Measurements from ENCODE around the gene SFMBT2.
"Not testable (repeated sequence)": the region's sequence is repeated elsewhere in the genome, so short reads cannot be mapped to it uniquely, and the experiment has no call there.

The SFMBT2 gene

DNA sequence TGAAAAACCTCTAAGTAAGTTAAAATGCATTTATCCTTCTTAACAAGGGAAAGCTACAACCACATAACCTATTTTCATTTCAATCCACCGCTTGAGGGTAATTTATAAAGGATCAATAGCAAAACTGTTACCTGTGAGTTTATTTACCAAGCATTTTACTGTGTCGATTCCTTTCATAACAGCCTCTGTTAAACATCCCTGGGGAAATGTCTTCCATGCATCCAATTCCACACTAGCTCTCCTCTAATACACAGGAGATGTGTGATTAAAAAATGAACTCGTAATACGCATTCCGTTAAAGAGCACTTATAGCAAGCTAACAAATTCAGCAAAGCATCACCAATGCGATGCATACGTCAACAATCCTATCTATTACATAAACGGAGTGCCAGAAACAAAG, 185.7 kb downstream of the SFMBT2 start:
- DNase-seq (ENCODE audit: low spot score), result no peak

- no peak for DNase-seq (ENCODE audit: low spot score)
Observed at GRCh38 chr10:7218968-7219367, 191.9 kb downstream of the SFMBT2 start.

- DNase-seq (ENCODE audit: low spot score), result not testable (repeated sequence)
Observed at GRCh38 chr10:7212696-7213095, 198.1 kb downstream of the SFMBT2 start.

DNA sequence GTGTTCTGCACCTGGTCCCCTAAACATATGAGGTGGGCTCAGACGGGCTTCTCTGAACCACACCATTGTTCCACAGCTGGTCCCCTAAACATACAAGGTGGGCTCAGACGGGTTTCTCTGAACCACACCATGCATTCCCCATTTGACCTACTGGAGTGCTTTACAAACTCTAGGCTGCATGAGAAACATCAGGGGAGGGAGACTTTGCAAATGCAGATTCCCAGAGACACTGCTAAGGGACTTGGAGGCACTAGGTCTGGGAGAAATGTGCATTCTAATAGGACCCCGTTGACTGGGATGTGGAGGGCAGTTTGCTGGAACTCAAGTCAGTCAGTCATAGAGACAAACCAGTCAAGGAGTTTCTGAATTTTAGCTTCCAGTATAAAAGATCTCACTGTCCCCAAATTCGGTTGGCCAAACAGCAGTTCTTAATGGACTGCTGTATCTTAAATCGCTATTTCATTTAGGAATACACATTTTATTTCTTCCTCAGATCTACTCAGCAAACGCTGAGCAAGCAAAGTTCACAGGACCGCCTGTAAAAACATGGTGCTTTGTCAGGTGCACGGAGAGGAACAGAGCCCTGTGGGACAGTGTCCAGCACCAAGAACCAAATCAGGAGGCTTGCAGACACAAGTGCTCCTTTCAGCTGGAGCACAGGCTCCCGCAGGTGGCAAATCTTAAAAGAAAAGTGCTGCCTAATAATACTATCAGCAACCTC, 198.8 kb downstream of the SFMBT2 start:
- DNase-seq (ENCODE audit: low spot score), result no peak

DNA sequence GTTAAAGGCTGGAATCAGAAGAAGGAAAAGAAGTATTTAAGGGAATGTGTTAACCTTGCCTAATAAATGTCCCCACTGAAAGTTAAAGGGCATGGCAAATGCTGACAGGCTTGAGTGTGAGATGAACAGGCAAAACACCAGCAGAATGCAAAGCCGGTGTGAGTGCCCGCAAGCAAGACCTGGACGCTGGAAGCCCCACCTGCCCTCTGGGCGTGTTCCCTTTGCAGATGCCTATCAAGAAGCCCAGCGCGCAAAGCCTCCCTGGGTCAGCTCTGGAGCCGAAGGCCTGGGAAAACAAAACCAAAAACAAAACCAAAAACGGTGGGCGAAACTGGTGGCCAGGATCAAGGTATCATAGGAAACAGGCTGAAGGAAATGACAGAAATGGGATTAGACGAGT, 200.3 kb downstream of the SFMBT2 start:
- DNase-seq (ENCODE audit: low spot score), result no peak

DNA sequence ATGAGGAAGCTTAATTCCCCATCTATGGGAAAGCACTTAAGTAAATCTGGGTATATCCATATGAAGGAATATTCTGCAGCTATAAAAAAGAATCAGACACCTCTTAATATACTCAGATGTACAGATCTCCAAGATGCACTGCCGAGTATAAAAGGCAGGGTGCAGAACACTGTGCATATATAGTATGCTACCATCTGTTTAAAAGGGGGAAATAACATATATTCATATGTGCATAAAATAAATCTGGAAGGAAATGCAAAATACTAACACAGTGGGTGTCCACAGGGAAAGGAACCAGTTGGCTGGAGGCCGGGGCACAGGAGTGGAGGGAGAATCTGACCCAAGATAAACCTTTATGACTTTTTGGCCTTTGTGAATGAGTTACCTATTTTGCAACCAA, 201.4 kb downstream of the SFMBT2 start:
- DNase-seq (ENCODE audit: low spot score), result no peak

GRCh38 chr10:7206412-7207100, 204.3 kb downstream of the SFMBT2 start:
- DNase-seq (ENCODE audit: low spot score), result no peak

DNA sequence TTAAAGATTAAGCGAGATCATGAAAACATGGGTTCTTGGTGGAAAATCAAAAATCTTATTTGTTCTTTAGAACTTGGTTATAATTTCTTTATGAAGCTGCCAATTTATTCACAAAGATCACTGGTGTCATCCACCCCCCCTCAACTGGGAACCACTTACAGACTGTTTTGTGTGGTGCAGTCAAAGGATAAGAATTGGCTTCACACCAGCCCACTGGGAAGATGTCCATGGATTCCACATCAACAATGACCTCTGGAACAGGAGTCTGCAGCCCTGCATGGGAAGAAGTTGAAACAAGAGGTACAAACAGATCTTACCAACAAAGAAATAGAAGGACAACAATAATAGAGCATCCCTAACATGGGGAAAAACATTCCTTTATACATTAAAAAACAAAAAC, 205.2 kb downstream of the SFMBT2 start:
- DNase-seq (ENCODE audit: low spot score), result no peak

- DNase-seq (ENCODE audit: low spot score), result no peak
Observed at GRCh38 chr10:7202793-7203355, 208.0 kb downstream of the SFMBT2 start.

- no peak for DNase-seq (ENCODE audit: low spot score)
Observed at GRCh38 chr10:7199152-7199760, 211.6 kb downstream of the SFMBT2 start.

DNA sequence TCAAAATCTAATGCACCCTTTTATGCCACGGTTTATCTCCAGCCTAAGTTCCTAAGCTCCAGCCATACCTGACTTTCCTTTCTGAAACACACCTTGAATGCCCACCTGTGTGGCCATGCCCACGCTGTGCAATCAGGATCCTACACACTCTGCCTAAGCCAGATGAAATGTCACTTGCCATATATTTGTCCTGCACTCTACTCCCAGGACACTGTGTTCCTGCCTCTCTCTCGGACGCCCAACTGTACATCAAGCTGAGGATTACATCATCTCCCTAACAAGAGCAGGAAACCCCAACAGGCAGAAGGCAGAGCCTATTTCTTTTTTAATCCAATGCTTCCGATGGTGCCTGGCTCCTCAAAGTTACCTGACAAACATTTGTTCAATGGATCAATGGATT, 214.6 kb downstream of the SFMBT2 start:
- no peak for DNase-seq (ENCODE audit: low spot score)

DNA sequence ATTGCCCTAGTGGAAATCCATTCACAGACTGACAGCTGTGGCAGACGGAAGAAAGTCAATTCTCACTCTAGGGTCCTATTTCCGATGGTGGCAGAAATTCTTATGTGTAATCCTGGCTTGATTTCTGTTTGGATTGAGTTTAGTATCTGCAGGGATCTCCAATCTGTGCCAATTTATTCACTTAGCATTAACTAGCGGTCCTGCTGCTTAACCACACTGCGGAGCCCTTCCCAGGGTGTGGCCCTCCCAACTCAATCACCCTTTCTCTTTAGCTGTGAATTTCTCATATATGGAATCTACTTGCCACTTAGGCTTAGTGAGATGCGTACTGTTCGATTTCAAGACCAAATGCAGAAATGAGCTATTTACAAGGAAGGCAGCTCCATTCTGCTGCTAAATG, 215.7 kb downstream of the SFMBT2 start:
- DNase-seq (ENCODE audit: low spot score), result no peak

DNA sequence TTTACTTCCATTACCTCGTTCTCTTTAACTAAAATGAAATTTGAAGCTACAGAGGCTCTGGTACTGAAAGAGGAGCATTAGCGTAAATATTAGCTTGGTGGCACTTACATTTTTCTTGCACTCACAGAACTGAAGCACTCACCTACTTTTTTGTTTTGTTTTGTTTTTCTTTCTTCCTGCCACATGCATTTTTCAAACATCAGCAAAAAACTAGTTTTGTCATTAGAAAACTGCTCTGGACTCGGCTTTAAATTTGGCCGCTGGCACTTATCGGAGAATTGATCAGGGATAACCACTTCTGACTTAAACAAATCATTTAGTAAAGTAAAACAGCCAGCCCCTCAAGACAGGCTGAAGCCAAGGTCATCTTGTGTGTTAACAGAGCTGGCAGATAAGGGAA, 216.3 kb downstream of the SFMBT2 start:
- DNase-seq (ENCODE audit: low spot score), result no peak

GRCh38 chr10:7193369-7193768, 217.5 kb downstream of the SFMBT2 start:
- peak; percentile 7 for DNase-seq (ENCODE audit: low spot score)

GRCh38 chr10:7192831-7193361, 217.9 kb downstream of the SFMBT2 start:
- DNase-seq (ENCODE audit: low spot score), result peak; percentile 5

DNA sequence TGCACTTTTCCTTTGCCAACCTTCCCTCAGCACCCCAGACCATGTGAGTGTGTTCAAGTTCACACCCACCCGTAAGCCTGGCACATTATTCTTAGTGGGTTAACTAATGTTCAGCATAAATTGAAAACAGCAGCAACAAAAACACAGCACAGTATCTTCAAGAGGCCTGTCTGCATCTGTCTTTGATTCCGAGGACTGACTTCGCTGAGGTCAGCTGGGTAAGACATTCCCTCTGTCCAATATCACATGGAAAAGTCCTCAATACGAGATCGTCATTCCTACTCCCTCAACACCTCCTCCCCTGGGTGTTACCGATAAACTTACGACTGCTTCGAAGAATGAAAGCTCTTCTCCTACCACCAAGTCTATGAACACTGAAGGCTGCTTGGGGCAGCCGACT, 218.8 kb downstream of the SFMBT2 start:
- DNase-seq (ENCODE audit: low spot score), result no peak

GRCh38 chr10:7190772-7191171, 220.1 kb downstream of the SFMBT2 start:
- DNase-seq (ENCODE audit: low spot score), result not testable (repeated sequence)

GRCh38 chr10:7189909-7190308, 220.9 kb downstream of the SFMBT2 start:
- DNase-seq (ENCODE audit: low spot score), result no peak

- no peak for DNase-seq (ENCODE audit: low spot score)
Observed at GRCh38 chr10:7188456-7189050, 222.3 kb downstream of the SFMBT2 start.

GRCh38 chr10:7186387-7187018, 224.3 kb downstream of the SFMBT2 start:
- DNase-seq (ENCODE audit: low spot score), result peak; percentile 38

GRCh38 chr10:7185367-7185690, 225.5 kb downstream of the SFMBT2 start:
- peak; percentile 39 for DNase-seq (ENCODE audit: low spot score)

All from activated CD4-positive, alpha-beta T cell treated with anti-CD3 and anti-CD28 coated beads, Interleukin-2, Interleukin-4, amounts not matched to agents 100 ng/mL and 50 ng/mL, durations not matched to agents 16 hours and 8 hours (primary cell).